ENCODE data around the gene PYGO2.
A peak's percentile ranks its signal among the peaks of the same experiment; 100 is the strongest.
"Not testable (repeated sequence)": the region's sequence is repeated elsewhere in the genome, so short reads cannot be mapped to it uniquely, and the experiment has no call there.

PYGO2 gene

GRCh38 chr1:154940213-154940560 is 21.4 kb downstream of the PYGO2 start:
- DNase-seq: no peak

DNA sequence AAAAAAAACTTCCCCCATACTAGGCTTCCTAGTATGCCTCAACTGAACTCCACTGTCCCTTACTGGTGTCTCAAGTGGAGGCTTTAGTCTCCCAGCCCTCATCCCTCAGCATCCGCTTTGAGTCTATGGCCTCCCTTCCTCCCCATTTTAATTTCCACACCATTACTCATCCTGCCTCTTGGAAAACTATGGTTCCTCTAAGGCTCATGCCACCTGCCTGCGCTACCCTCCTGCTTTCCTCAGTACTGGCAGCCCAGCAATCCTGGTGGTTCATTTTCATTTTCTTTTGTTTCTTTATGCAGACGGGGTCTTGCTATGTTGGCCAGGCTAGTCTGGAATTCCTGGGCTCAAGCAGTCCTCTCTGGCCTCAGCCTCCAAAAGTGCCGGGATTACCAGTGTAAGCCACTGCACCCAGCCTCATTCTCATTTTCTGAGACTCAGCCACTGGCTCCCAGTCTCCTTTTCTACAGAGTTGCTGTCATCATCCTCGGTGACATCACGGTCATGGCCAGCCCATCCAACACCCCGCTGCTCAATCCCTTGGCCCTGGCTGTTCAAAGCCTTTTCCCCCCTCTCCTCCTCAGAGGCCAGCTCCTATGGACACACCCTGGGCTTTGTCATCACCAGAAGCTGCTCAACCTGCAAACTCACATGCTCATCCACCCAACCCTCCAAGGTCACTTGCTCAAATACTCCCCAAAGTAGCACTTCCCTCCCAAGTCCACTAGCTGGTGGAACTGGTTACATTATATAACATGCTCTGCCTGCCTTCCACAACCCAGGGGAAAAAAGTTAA is 22.8 kb downstream of the PYGO2 start:
- DNase-seq: no peak

- no peak for DNase-seq
Measured at GRCh38 chr1:154937988-154938386, 23.6 kb downstream of the PYGO2 start.

GRCh38 chr1:154937085-154937987 is 24.2 kb downstream of the PYGO2 start:
- peak; percentile 83 to 90 for DNase-seq

DNA sequence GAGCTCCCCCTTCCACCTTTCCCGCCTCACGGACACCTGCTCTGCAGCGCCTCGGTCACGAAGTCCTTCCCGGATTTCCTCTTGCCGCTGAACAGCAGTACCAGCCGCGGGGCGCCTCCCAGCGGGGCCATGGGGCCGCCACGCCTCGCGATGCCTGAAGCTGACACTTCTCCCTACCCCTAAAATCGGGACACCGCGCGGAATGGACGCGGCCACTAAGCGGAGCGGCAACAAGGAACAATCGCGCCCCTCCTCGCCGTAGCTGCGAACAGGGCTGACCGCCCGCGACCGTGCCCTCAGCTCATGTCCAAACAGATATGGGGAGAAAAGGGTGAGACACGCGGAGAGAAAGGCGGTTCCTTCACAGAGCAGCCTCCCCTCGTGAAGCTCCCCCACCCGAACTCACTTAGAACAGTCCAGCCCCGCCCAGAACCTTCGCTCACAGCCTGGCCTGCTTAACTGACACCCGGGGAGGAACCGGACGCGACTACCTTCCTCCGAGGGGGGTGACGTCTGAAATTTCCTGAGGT is 25.0 kb downstream of the PYGO2 start, which contains the start of gene PMVK:
Gene PMVK, minus strand, starts transcription at position 165 of the 530 bp plus-strand sequence. Its CDS starts 34 bp downstream, at position 131.
- DNase-seq: peak; percentile 88 to 96

DNA sequence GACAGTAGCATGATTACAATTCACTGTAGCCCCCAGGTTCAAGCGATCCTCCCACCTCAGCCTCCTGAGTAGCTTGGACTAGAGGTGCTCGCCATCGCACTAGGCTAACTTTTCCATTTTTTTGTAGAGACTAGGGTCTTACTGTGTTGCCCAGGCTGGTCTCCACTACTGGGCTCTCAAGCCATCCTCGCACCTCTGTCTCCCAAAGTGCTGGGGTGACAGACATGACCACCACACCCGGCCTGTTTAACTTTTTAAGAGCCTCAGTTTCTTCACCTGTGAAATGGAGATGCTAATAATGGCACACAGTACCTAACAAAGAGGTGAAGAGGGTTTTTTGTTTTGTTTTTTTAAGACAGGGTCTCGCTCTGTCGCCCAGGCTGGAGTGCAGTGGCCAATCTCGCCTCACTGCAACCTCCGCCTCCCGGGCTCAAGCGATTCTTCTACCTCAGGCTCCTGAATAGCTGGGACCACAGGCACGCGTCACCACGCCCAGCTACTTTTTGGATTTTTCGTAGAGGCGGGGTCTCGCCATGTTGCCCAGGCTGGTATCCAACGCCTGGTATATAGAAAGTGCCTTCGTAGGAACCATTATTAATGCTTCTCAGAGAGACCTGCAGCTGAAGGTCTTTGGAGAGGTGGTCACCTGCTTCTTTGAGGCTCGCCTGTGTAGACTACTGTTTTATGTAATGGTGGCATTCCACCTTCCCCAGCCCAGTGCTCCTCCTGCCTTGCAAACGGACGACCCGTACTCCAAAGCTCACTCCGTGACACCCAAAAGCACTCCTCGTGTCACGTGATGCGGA is 25.6 kb downstream of the PYGO2 start:
- no peak for DNase-seq

DNA sequence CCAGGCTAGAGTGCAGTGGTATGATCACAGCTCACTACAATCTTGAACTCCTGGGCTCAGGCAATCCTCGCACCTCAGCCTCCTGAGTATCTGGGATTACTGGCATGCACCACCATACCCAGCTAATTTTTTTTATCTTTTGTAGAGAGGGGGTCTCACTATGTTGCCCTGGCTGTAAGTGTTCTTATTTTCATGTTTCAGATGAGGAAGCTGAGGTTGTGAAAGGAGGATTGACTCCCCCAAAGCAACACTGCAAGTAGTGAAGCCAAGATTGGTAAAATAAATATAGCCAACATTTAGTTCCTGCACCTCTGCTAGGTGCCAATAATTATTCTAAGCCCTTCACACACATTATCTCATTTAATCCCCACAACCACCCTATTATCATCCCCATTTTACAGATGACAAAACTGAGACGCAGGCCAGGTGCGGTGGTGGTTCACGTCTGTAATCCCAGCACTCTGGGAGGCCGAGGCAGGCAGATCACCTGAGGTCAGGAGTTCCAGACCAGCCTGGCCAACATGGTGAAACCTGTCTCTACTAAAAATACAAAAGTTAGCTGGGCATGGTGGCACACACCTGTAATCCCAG is 27.1 kb downstream of the PYGO2 start:
- DNase-seq: no peak

- DNase-seq: no peak
Measured at GRCh38 chr1:154931940-154932487, 29.6 kb downstream of the PYGO2 start.

DNA sequence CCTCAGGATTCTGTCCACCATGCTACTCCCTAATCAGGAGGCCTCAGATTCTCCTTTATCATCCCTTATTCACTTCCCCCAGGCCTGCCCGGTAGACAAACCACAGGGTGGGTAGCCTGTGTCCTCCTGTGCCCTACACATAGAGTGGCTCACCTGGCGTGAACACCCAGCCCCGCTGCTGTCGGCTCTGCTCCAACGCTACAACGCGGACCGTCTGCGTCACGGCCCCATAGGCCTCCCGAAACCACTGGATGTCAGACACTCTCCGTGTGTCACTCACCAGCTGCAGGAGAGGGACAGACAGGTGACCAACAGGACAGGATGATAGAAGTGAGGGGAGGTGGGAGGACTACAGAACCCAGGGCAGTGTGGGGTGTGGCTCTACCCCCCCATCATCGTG is 35.4 kb downstream of the PYGO2 start:
- no peak for DNase-seq

DNA sequence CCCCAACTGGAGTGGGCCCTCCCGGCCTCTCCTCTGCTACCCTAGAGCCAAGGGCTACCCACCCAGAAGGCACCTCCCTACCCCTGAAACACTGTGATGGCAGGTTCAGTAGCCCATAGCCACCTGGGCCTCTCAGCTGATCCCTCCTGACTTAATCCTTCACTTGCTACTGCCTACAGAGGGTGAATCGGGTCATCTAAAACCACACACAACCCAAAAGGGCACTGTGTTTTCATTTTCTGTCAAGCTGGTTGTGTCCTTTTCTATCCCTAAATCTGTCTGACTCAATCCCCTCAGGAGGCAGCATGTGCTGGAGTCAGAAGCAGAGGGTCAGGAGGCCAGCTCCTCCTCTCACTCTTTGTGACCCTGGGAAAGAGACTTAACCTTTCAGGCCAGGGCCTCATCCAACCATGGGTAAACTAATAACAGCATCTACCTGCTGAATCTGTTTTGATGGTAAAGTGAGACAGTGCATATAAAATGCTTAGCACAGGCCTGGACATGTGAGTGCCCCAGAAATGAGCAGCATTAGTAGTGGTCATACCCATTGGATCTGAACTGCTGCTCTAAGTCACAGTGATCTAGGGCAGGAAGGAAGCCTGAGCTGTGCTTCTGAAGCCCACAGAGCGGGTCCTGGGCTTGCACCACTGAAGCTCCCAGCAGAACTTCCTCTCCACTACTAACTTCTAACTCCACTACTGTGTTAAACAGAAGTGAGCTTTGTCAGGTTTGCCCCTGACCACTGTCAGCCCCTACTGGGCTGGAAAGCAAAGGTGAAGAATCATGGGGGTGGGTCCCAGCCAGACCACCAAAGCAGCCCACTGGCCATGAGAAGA is 36.0 kb downstream of the PYGO2 start:
- DNase-seq: no peak

DNA sequence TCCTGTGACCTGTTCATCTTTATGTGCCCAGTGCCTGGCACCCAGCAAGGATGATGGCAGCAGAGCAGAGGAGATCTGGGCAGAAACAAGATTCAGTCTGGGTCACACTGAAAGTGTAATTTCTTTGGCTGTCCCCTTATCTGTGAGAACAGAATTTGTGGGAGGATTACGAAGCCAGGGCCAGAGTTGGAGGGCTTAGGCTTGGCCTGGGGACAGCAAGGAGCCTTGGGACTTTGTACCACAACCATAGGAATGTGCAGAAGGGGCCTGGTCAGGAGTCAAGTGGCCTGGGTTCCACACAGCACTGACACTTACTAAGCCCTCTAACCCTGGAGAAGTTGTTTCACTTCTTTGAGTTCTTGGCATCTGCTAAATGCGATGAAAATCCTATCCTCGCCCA is 37.9 kb downstream of the PYGO2 start:
- DNase-seq: no peak

DNA sequence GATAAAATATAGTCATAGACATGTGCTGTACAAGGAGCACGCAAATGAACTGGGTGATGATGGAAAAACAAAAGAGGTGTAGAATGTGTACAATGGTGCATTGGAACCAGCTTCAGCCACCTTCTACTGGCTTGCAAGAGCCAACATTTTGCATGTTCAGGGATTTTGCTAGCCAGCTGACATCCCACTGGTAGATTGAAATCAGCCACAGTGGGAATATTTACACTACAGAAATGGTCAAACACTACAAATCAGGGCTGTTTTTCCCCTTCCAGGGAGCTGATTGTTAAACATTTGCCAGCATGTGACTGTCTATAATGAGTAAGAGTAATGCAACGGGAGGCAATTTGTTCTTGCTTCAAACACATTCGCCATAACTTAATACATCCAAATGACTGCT is 48.3 kb downstream of the PYGO2 start:
- no peak for DNase-seq

GRCh38 chr1:154912755-154913154 is 48.8 kb downstream of the PYGO2 start:
- DNase-seq: no peak

DNA sequence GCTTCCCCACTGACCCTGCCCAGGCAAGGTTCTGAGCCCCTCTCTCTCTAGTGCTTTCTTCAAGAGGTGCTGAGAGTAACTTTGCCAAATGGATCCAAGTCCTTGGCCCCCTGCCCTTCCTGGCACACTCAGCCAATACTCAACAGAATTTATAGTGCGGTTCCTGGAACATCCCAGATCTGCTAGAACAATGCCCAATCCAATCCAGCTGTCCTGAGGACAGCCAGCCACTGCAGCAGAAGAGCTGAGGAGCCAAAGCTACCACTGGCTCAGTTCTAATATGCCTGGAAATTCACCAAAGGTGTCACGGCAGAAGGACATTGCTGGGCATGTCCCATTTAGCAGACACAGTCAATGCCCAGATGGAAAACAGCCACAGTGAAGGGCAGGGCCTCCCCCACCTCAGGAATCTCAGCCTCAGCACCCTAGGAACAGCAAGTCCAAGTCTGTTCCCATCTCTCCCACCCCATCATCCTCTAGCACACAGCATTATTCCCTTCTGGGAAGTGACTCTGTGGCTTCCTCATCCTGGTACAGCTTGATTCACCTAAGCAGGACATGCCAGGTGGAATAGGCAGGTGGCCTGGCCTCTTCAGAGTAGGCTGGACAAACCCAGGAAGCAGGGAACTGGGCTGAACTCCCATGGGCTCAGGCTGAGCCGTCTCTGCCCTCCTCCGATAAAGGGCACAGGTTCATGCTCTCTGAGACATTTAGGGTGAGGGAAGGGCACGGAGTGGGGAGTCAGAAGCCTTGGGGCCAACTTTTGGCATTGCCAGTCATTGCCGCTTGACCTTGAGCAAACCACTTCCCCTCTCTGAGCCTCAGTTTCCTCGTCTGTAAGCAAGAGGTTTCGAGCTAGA is 49.7 kb downstream of the PYGO2 start:
- DNase-seq: no peak

- DNase-seq: no peak
Measured at GRCh38 chr1:154910851-154911250, 50.7 kb downstream of the PYGO2 start.

GRCh38 chr1:154908937-154909336 is 52.6 kb downstream of the PYGO2 start:
- no peak for DNase-seq

- not testable (repeated sequence) for DNase-seq
Measured at GRCh38 chr1:154908129-154908528, 53.5 kb downstream of the PYGO2 start.
